HFFc6 (cell line): ENCODE data around the gene TOMM20. TPM values are rescaled to one million over a fixed set of nuclear protein-coding genes. Genes with fewer than 3 reads are reported as not detected.

ENCODE experiments used
- DNase-seq: peaks from one replicate; pipeline ENCODE4 v3.0.0-alpha.2; 2018
- H3K27ac Mint-ChIP-seq: 2 replicates; pipeline ENCODE4 v1.8.0; 2020; ENCODE audit warnings: mild to moderate bottlenecking, mixed read lengths
- H3K27me3 Mint-ChIP-seq: 2 replicates; pipeline ENCODE4 v1.8.0; 2021; ENCODE audit warnings: mild to moderate bottlenecking, moderate library complexity, mixed read lengths; ENCODE audit not compliant: insufficient read depth
- H3K36me3 Mint-ChIP-seq: 2 replicates; pipeline ENCODE4 v1.8.0; 2021; ENCODE audit warnings: low read depth, mixed read lengths
- H3K4me1 Mint-ChIP-seq: 2 replicates; pipeline ENCODE4 v1.8.0; 2020; ENCODE audit warnings: low read depth, mixed read lengths
- H3K4me3 Mint-ChIP-seq: 2 replicates; pipeline ENCODE4 v1.8.0; 2020; ENCODE audit warnings: mild to moderate bottlenecking, moderate library complexity, mixed read lengths
- H3K9me3 Mint-ChIP-seq: 2 replicates; pipeline ENCODE4 v1.8.0; 2020; ENCODE audit warnings: mild to moderate bottlenecking, mixed read lengths
- CTCF ChIP-seq: fragments of 200-600 bp; sonication (generic); IDR thresholded peaks from 2 replicates; pipeline ENCODE4 v1.5.0; 2021; ENCODE audit warnings: antibody characterized with exemption, mild to moderate bottlenecking
- total RNA-seq, 6 experiments: library from RNA; stranded (reverse); fragmentation: NEBNext Ultra II Directional; extraction: Animal tissue kit (Norgen Biotek cat#: 25700); gene quantifications; 2 replicates in 1 of 6; 3 replicates in 5 of 6; pipeline ENCODE4 v1.2.3, GENCODE V29; 2021

The TOMM20 gene
- total RNA-seq, 6 experiments from 2014 or later = 98.4 to 126 (median 110) TPM

GRCh38 chr1:235063068-235063765 is 65.4 kb downstream of the TOMM20 start:
- Mint-ChIP-seq H3K4me3 (no peak overlapping the region), H3K4me1 (peaks cover 24% of the 10 kb centered on the region), H3K9me3 (no peaks in the 10 kb centered on the region), H3K36me3 (no peaks in the 10 kb centered on the region), H3K27ac (no peak overlapping the region), H3K27me3 (no peaks in the 10 kb centered on the region)
- TF ChIP-seq CTCF = no peak
- DNase-seq = no peak

GRCh38 chr1:235060607-235061470 is 67.8 kb downstream of the TOMM20 start:
- no peak for DNase-seq
- no peak overlapping the region for H3K4me3 Mint-ChIP-seq
- no peaks in the 10 kb centered on the region; the same call in 1 of the 2 replicates for H3K27me3 Mint-ChIP-seq

More at GRCh38 chr1:235060607-235061470, 67.8 kb downstream of the TOMM20 start:
- TF ChIP-seq CTCF = no peak
- no peaks in the 10 kb centered on the region for H3K36me3 Mint-ChIP-seq
- peaks cover 9% of the 10 kb centered on the region for H3K4me1 Mint-ChIP-seq
- no peaks in the 10 kb centered on the region for H3K9me3 Mint-ChIP-seq
- H3K27ac Mint-ChIP-seq = no peak overlapping the region

Other genes with a start within 250 kb of the TOMM20 start
- gene RBM34, start 32.4 kb upstream of the TOMM20 start, total RNA-seq = 10 to 100 TPM; 68.6 to 85.2 (median 75.4) TPM
- 10 to 100 TPM; 19.4 to 22.8 (median 20.5) TPM for gene ARID4B, start 199.3 kb upstream of the TOMM20 start, total RNA-seq
- gene GGPS1, start 199.7 kb upstream of the TOMM20 start, total RNA-seq = 10 to 100 TPM; 24.9 to 31.0 (median 26.7) TPM
- 10 to 100 TPM; 20.0 to 29.4 (median 26.0) TPM for gene TBCE, start 238.6 kb upstream of the TOMM20 start, total RNA-seq